ENCODE data around the gene SHROOM3. TPM values are rescaled to one million over a fixed set of nuclear protein-coding genes. Genes with fewer than 3 reads are reported as not detected.

The SHROOM3 gene
- total RNA-seq, 1 donor from 2014 or later: 54.9 TPM

GRCh38 chr4:76531597-76531996 lies 96.6 kb downstream of the SHROOM3 start:
- Mint-ChIP-seq H3K27ac (no peak overlapping the region), H3K9me3 (ENCODE audit: low read depth) (no peaks in the 10 kb centered on the region), H3K4me3 (ENCODE audit: low read depth) (no peak overlapping the region), H3K36me3 (ENCODE audit: insufficient read depth) (no peaks in the 10 kb centered on the region), H3K27me3 (no peaks in the 10 kb centered on the region), H3K4me1 (ENCODE audit: low read depth) (peaks cover 17% of the 10 kb centered on the region)
- DNase-seq (ENCODE audit: low spot score, unreplicated experiment): no peak
- TF ChIP-seq, protein P1, sequence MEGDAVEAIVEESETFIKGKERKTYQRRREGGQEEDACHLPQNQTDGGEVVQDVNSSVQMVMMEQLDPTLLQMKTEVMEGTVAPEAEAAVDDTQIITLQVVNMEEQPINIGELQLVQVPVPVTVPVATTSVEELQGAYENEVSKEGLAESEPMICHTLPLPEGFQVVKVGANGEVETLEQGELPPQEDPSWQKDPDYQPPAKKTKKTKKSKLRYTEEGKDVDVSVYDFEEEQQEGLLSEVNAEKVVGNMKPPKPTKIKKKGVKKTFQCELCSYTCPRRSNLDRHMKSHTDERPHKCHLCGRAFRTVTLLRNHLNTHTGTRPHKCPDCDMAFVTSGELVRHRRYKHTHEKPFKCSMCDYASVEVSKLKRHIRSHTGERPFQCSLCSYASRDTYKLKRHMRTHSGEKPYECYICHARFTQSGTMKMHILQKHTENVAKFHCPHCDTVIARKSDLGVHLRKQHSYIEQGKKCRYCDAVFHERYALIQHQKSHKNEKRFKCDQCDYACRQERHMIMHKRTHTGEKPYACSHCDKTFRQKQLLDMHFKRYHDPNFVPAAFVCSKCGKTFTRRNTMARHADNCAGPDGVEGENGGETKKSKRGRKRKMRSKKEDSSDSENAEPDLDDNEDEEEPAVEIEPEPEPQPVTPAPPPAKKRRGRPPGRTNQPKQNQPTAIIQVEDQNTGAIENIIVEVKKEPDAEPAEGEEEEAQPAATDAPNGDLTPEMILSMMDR (IDR thresholded peaks at IDR 0.05; ENCODE audit: unreplicated experiment): no peak

DNA sequence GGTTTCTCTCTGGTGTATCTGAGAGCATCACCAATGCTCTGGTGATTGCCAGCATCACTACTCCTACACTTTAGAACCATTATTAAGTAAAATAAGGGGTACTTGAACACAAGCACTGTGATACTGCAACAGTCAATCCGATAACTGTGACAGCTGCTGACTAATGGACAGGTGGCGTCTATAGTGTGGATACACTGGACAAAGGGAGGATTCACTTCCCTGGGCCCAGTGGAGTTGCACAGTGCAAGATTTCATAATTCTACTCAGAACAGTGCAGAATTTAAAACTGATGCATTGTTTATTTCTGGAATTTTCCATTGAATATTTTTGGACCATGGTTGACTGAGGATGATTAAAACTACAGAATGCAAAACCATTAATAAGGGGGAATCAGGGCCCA lies 97.8 kb downstream of the SHROOM3 start:
- DNase-seq (ENCODE audit: low spot score, unreplicated experiment): no peak
- Mint-ChIP-seq H3K4me1 (ENCODE audit: low read depth) (peaks cover 16% of the 10 kb centered on the region), H3K9me3 (ENCODE audit: low read depth) (no peaks in the 10 kb centered on the region), H3K36me3 (ENCODE audit: insufficient read depth) (no peaks in the 10 kb centered on the region), H3K4me3 (ENCODE audit: low read depth) (no peak overlapping the region), H3K27ac (no peak overlapping the region), H3K27me3 (no peaks in the 10 kb centered on the region)
- TF ChIP-seq, protein P1 (IDR thresholded peaks at IDR 0.05; ENCODE audit: unreplicated experiment): no peak

GRCh38 chr4:76533314-76533713 lies 98.3 kb downstream of the SHROOM3 start:
- Mint-ChIP-seq H3K27ac (no peak overlapping the region), H3K9me3 (ENCODE audit: low read depth) (no peaks in the 10 kb centered on the region), H3K27me3 (no peaks in the 10 kb centered on the region), H3K4me1 (ENCODE audit: low read depth) (peaks cover 16% of the 10 kb centered on the region), H3K4me3 (ENCODE audit: low read depth) (no peak overlapping the region), H3K36me3 (ENCODE audit: insufficient read depth) (no peaks in the 10 kb centered on the region)
- no peak for DNase-seq (ENCODE audit: low spot score, unreplicated experiment)
- TF ChIP-seq, protein P1 (IDR thresholded peaks at IDR 0.05; ENCODE audit: unreplicated experiment): no peak

DNA sequence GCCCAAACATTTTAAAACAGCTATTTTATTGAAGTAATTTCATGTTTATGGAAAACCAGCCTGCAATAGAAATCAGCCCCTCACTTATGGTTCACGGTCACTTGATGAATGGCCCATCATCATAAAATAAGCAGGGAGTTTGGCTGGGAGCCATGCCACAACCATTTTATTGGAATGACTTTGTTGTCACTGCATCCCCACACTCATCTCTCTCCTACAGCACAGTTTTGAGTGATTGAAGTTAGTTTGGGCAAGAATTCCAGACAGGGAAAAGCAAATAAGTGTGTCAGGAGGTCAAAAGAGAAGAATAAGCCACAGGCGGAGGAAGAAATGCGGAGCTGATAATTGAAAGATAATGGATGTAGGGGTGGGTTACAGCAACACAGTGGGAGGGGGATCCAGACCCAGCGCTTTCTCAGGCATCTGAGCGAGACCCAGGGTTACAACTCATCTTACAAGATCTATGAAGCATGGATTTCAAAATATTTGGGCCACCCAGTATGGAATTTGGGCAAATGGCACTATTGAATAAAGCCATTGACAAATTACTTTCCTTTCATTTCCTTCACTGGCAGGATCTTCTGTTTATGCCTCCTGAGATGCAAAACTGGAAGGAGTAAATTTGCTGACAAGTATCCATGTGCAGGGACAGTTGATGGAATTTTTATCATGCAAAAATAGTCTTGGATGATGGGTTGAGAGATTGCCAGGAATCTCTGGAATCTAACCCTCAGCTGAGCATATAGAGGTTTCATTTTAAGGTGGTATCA lies 100.8 kb downstream of the SHROOM3 start:
- H3K4me3 Mint-ChIP-seq (ENCODE audit: low read depth): no peak overlapping the region
- no peaks in the 10 kb centered on the region for H3K27me3 Mint-ChIP-seq
- no peaks in the 10 kb centered on the region for H3K36me3 Mint-ChIP-seq (ENCODE audit: insufficient read depth)
- H3K27ac Mint-ChIP-seq: peak overlapping the region; percentile 2
- no peak for DNase-seq (ENCODE audit: low spot score, unreplicated experiment)
- TF ChIP-seq, protein P1 (IDR thresholded peaks at IDR 0.05; ENCODE audit: unreplicated experiment): no peak
- H3K4me1 Mint-ChIP-seq (ENCODE audit: low read depth): peaks cover 16% of the 10 kb centered on the region
- H3K9me3 Mint-ChIP-seq (ENCODE audit: low read depth): no peaks in the 10 kb centered on the region

- Mint-ChIP-seq H3K36me3 (ENCODE audit: insufficient read depth) (no peaks in the 10 kb centered on the region), H3K27me3 (no peaks in the 10 kb centered on the region), H3K4me1 (ENCODE audit: low read depth) (peaks cover 16% of the 10 kb centered on the region), H3K4me3 (ENCODE audit: low read depth) (no peak overlapping the region), H3K9me3 (ENCODE audit: low read depth) (no peaks in the 10 kb centered on the region), H3K27ac (no peak overlapping the region)
- TF ChIP-seq, protein P1 (IDR thresholded peaks at IDR 0.05; ENCODE audit: unreplicated experiment): no peak
- DNase-seq (ENCODE audit: low spot score, unreplicated experiment): no peak
Measured at GRCh38 chr4:76536373-76536689, 101.3 kb downstream of the SHROOM3 start.

Data from progenitor cell of endocrine pancreas (in vitro differentiated cells).